Fibroblast of lung (primary cell): ENCODE data around the gene CEMIP. TPM values are rescaled to one million over a fixed set of nuclear protein-coding genes. Genes with fewer than 3 reads are reported as not detected.

ENCODE experiments used
- DNase-seq, 2 donors: peaks; one replicate each; pipeline versions ENCODE4 v3.0.0 to v3.0.0-alpha.2; 2010; ENCODE audit warnings: low read depth in 2 of 2
- H2AFZ ChIP-seq: 2 replicates; pipeline ENCODE4 v1.5.1; 2012; ENCODE audit warnings: low read length, control low read depth, inconsistent platforms
- H3K27ac ChIP-seq: 2 replicates; pipeline ENCODE4 v1.5.1; 2011; ENCODE audit warnings: low read length, control low read depth; ENCODE audit not compliant: insufficient read depth
- H3K27me3 ChIP-seq: 2 replicates; pipeline ENCODE4 v1.5.1; 2011; ENCODE audit warnings: mild to moderate bottlenecking, low read length; ENCODE audit not compliant: control insufficient read depth, insufficient read depth
- H3K36me3 ChIP-seq: 2 replicates; pipeline ENCODE4 v1.5.1; 2011; ENCODE audit warnings: low read length; ENCODE audit not compliant: control insufficient read depth, insufficient read depth
- H3K4me1 ChIP-seq: 2 replicates; pipeline ENCODE4 v1.5.1; 2011; ENCODE audit warnings: low read length; ENCODE audit not compliant: control insufficient read depth, insufficient read depth; ENCODE audit errors: extremely low read depth
- H3K4me2 ChIP-seq: 2 replicates; pipeline ENCODE4 v1.5.1; 2011; ENCODE audit warnings: low read length, control low read depth; ENCODE audit not compliant: insufficient read depth; ENCODE audit errors: extremely low read depth
- H3K4me3 ChIP-seq, 4 experiments: fragments of 200-600 bp in 1 of 4; sonication (generic) in 1 of 4; replicated peaks in 1 of 4; 2 replicates each; pipeline ENCODE4 v1.5.1; 2011 to 2016; ENCODE audit warnings: low read length in 4 of 4, low read depth in 3 of 4, mild to moderate bottlenecking in 3 of 4, control low read depth in 2 of 4, inconsistent platforms in 1 of 4, mixed read lengths in 1 of 4; ENCODE audit not compliant: insufficient read depth in 1 of 4; ENCODE audit errors: control extremely low read depth in 1 of 4
- H3K79me2 ChIP-seq: 2 replicates; pipeline ENCODE4 v1.5.1; 2012; ENCODE audit warnings: mild to moderate bottlenecking, low read length, inconsistent platforms; ENCODE audit not compliant: control insufficient read depth, insufficient read depth
- H3K9ac ChIP-seq: 2 replicates; pipeline ENCODE4 v1.5.1; 2011; ENCODE audit warnings: mild to moderate bottlenecking, low read length, control low read depth; ENCODE audit not compliant: insufficient read depth
- H3K9me3 ChIP-seq: 2 replicates; pipeline ENCODE4 v1.5.1; 2012; ENCODE audit warnings: low read depth, low read length; ENCODE audit not compliant: control insufficient read depth, insufficient read depth
- H4K20me1 ChIP-seq: 2 replicates; pipeline ENCODE4 v1.5.1; 2011; ENCODE audit warnings: low read length; ENCODE audit not compliant: control insufficient read depth, insufficient read depth; ENCODE audit errors: extremely low read depth
- EZH2 ChIP-seq: IDR thresholded peaks from 2 replicates; pipeline ENCODE4 v1.5.1; 2012; ENCODE audit warnings: low read length, control low read depth, mild to moderate bottlenecking; ENCODE audit errors: missing control alignments
- polyA plus RNA-seq, 2 donors: library from polyadenylated mRNA; depleted of rRNA in 1 of 2; stranded (reverse) in 1 of 2; unstranded in 1 of 2; fragments of >200 nt; gene quantifications; 2 replicates each; pipeline ENCODE4 v1.2.1, GENCODE V29; 2011 to 2012; ENCODE audit warnings: missing spikeins in 1 of 2
- total RNA-seq: library from RNA; depleted of rRNA; stranded (reverse); fragments of >200 nt; gene quantifications from 2 replicates; pipeline ENCODE4 v1.2.1, GENCODE V29; 2014
- TF ChIP-seq, protein P1 (sequence below), 2 donors: IDR thresholded peaks in 1 of 2; conservative IDR thresholded peaks in 1 of 2; 1 replicate in 1 of 2; 2 replicates in 1 of 2; pipeline ENCODE4 v1.5.1; 2011 to 2012; ENCODE audit warnings: low read length in 2 of 2, control low read depth in 1 of 2, inconsistent platforms in 1 of 2, low read depth in 1 of 2, mild to moderate bottlenecking in 1 of 2

CEMIP gene
- total and polyA plus RNA-seq, 2 donors (not counting 1 experiment from before 2014, with no cell fraction given), result 946 to 1,190 TPM

GRCh38 chr15:80992441-80992840, 213.3 kb downstream of the CEMIP start:
- Histone ChIP-seq H3K4me2 (no peak overlapping the region), H3K27me3 (no peaks in the 10 kb centered on the region), H3K9ac (no peak overlapping the region), H3K36me3 (no peaks in the 10 kb centered on the region), H3K4me1 (peaks cover 9% of the 10 kb centered on the region), H2AFZ (no peak overlapping the region), H3K79me2 (peaks cover 20% of the 10 kb centered on the region), H3K9me3 (no peaks in the 10 kb centered on the region), H4K20me1 (no peaks in the 10 kb centered on the region), H3K27ac (no peak overlapping the region), H3K4me3 (no peak overlapping the region)
- no peak for DNase-seq
- TF ChIP-seq, protein P1, sequence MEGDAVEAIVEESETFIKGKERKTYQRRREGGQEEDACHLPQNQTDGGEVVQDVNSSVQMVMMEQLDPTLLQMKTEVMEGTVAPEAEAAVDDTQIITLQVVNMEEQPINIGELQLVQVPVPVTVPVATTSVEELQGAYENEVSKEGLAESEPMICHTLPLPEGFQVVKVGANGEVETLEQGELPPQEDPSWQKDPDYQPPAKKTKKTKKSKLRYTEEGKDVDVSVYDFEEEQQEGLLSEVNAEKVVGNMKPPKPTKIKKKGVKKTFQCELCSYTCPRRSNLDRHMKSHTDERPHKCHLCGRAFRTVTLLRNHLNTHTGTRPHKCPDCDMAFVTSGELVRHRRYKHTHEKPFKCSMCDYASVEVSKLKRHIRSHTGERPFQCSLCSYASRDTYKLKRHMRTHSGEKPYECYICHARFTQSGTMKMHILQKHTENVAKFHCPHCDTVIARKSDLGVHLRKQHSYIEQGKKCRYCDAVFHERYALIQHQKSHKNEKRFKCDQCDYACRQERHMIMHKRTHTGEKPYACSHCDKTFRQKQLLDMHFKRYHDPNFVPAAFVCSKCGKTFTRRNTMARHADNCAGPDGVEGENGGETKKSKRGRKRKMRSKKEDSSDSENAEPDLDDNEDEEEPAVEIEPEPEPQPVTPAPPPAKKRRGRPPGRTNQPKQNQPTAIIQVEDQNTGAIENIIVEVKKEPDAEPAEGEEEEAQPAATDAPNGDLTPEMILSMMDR (conservative IDR thresholded peaks at IDR 0.05 in 1 of 2, IDR thresholded peaks at IDR 0.05 in 1 of 2; ENCODE audit: low read depth in 1 of 2, low read length in 2 of 2), result no peak
- no peak for TF ChIP-seq EZH2

- Histone ChIP-seq H3K4me1 (peaks cover 2% of the 10 kb centered on the region), H2AFZ (no peak overlapping the region), H3K4me2 (no peak overlapping the region), H3K79me2 (peaks cover 4% of the 10 kb centered on the region), H3K27me3 (no peaks in the 10 kb centered on the region), H4K20me1 (no peaks in the 10 kb centered on the region), H3K9ac (no peak overlapping the region), H3K4me3 (no peak overlapping the region), H3K36me3 (no peaks in the 10 kb centered on the region), H3K9me3 (no peaks in the 10 kb centered on the region), H3K27ac (no peak overlapping the region)
- peak in 1 of 2 donors; percentile 38 for DNase-seq
- TF ChIP-seq, protein P1 (conservative IDR thresholded peaks at IDR 0.05 in 1 of 2, IDR thresholded peaks at IDR 0.05 in 1 of 2; ENCODE audit: low read depth in 1 of 2, low read length in 2 of 2), result peak; percentile 27 to 50
- no peak for TF ChIP-seq EZH2
Observed at GRCh38 chr15:80996247-80996646, 217.1 kb downstream of the CEMIP start.

GRCh38 chr15:80997692-80998091, 218.5 kb downstream of the CEMIP start:
- Histone ChIP-seq H2AFZ (no peak overlapping the region), H3K27ac (no peak overlapping the region), H3K79me2 (peaks cover 13% of the 10 kb centered on the region), H3K9me3 (no peaks in the 10 kb centered on the region), H3K36me3 (peaks cover 1% of the 10 kb centered on the region), H3K4me2 (no peak overlapping the region), H3K9ac (no peak overlapping the region), H3K4me1 (peaks cover 3% of the 10 kb centered on the region), H3K27me3 (no peaks in the 10 kb centered on the region), H3K4me3 (no peak overlapping the region), H4K20me1 (no peaks in the 10 kb centered on the region)
- no peak for DNase-seq
- no peak for TF ChIP-seq EZH2
- TF ChIP-seq, protein P1 (conservative IDR thresholded peaks at IDR 0.05 in 1 of 2, IDR thresholded peaks at IDR 0.05 in 1 of 2; ENCODE audit: low read depth in 1 of 2, low read length in 2 of 2), result no peak
